Left lung (tissue), 10 donors: Measurements from ENCODE around the gene CDRT4. TPM values are rescaled to one million over a fixed set of nuclear protein-coding genes. Genes with fewer than 3 reads are reported as not detected.

Experiments
- ATAC-seq: fragments of 200-7000 bp; cut with Tn5 transposase; one replicate; pipeline ENCODE4 v1.9.1; 2020; ENCODE audit warnings: moderate library complexity
- DNase-seq, 4 donors: peaks; one replicate each; pipeline ENCODE4 v3.0.0-alpha.2; 2013 to 2020
- H3K27ac ChIP-seq, 2 donors: fragments of 200-600 bp; sonication (generic) in 1 of 2; one replicate each; pipeline versions ENCODE4 v1.5.0 to v1.8.0; 2020 to 2021
- H3K27me3 ChIP-seq, 2 donors: fragments of 200-600 bp; sonication (generic) in 1 of 2; one replicate each; pipeline versions ENCODE4 v1.5.0 to v1.8.0; 2020 to 2021
- H3K36me3 ChIP-seq, 2 donors: fragments of 200-600 bp; sonication (generic) in 1 of 2; one replicate each; pipeline versions ENCODE4 v1.5.0 to v1.8.0; 2020 to 2021
- H3K4me1 ChIP-seq, 2 donors: fragments of 200-600 bp; one replicate each; pipeline ENCODE4 v1.8.0; 2021
- H3K4me3 ChIP-seq, 2 donors: fragments of 200-600 bp; sonication (generic) in 1 of 2; one replicate each; pipeline versions ENCODE4 v1.5.0 to v1.8.0; 2020 to 2021; ENCODE audit warnings: mild to moderate bottlenecking in 1 of 2
- H3K9me3 ChIP-seq, 2 donors: fragments of 200-600 bp; sonication (generic) in 1 of 2; one replicate each; pipeline versions ENCODE4 v1.5.0 to v1.8.0; 2020 to 2021
- CTCF ChIP-seq, 2 donors: fragments of 200-600 bp; sonication (generic) in 1 of 2; IDR thresholded peaks; one replicate each; pipeline versions ENCODE4 v1.5.0 to v1.8.0; 2021; ENCODE audit warnings: antibody characterized with exemption in 2 of 2
- intact Hi-C, 2 donors: fragments of 100-400 bp; cut with DNase I; formaldehyde crosslinking; loops; one replicate each; pipeline versions ENCODE4 v1.11.2 to v1.14.2; 2022
- polyA plus RNA-seq, 6 donors: library from polyadenylated mRNA; unstranded; fragments of 120-200 nt; gene quantifications; one replicate each; pipeline ENCODE4 v1.2.1, GENCODE V29; 2013; ENCODE audit not compliant: insufficient read length in 6 of 6
- total RNA-seq, 2 donors: library from RNA; stranded (reverse); fragmentation: NEBNext Ultra II Directional; extraction: Animal tissue kit (Norgen Biotek cat#: 25700); gene quantifications; one replicate each; pipeline ENCODE4 v1.2.1, GENCODE V29; 2021
- donor health status: DM: no; HTN: yes; CAD: no.
- donor health status: DM: no; HTN: no; CAD: no.

Gene CDRT4
- total and polyA plus RNA-seq, 8 donors, result 2.7 to 24.9 (median 17.8) TPM

- Histone ChIP-seq H3K27me3 (no peaks in the 10 kb centered on the region), H3K36me3 (no peaks in the 10 kb centered on the region), H3K27ac (peak overlapping the region; percentile 45 to 80), H3K4me1 (peaks cover 0 to 10% of the 10 kb centered on the region in 2 donors), H3K4me3 (no peak overlapping the region), H3K9me3 (no peaks in the 10 kb centered on the region)
- DNase-seq (no peak), ATAC-seq (peak; percentile 36)
- no peak for TF ChIP-seq CTCF (IDR thresholded peaks at IDR 0.05)
- intact Hi-C loops, result no loop called here
These were observed 55.8 kb downstream of the CDRT4 start for GRCh38 chr17:15411384-15412198.

GRCh38 chr17:15409721-15410250 lies 57.6 kb downstream of the CDRT4 start:
- Histone ChIP-seq H3K4me3 (no peak overlapping the region), H3K36me3 (no peaks in the 10 kb centered on the region)
- peak in 2 of 4 donors; percentile 59 to 70 for DNase-seq

DNA sequence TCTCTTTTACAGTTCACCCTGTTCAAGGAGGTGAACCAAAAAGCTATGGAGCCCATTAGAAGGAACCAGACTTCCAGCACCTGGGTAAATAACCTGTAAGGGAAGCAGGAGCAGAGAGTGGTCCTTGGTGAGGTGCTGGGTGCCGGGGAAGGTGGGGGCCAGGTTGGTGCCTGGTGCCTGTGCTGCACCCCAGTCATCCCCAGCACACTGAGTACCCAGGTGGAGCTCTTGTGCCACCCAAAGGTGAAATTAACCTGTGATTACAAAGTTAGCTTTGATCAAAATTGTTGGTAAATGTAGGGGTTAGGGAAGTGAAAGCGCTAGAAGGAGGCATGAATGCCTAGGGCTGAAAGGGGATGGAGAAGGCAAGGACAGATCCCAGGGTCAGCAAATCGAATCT lies 58.6 kb downstream of the CDRT4 start:
- Histone ChIP-seq H3K36me3 (no peaks in the 10 kb centered on the region), H3K4me1 (peaks cover 0 to 10% of the 10 kb centered on the region in 2 donors), H3K27me3 (no peaks in the 10 kb centered on the region), H3K27ac (peak overlapping the region; percentile 9 to 80), H3K4me3 (no peak overlapping the region), H3K9me3 (no peaks in the 10 kb centered on the region)
- ATAC-seq (no peak), DNase-seq (no peak)
- TF ChIP-seq CTCF (IDR thresholded peaks at IDR 0.05), result no peak
- intact Hi-C loops, result no loop called here

More at GRCh38 chr17:15409721-15410250, 57.6 kb downstream of the CDRT4 start:
- intact Hi-C loops, result no loop called here
- peak overlapping the region; percentile 9 to 80 for H3K27ac ChIP-seq
- peak; percentile 72 for ATAC-seq
- H3K4me1 ChIP-seq, result peaks cover 0 to 10% of the 10 kb centered on the region in 2 donors
- H3K27me3 ChIP-seq, result no peaks in the 10 kb centered on the region
- no peaks in the 10 kb centered on the region for H3K9me3 ChIP-seq
- no peak for TF ChIP-seq CTCF (IDR thresholded peaks at IDR 0.05)

DNA sequence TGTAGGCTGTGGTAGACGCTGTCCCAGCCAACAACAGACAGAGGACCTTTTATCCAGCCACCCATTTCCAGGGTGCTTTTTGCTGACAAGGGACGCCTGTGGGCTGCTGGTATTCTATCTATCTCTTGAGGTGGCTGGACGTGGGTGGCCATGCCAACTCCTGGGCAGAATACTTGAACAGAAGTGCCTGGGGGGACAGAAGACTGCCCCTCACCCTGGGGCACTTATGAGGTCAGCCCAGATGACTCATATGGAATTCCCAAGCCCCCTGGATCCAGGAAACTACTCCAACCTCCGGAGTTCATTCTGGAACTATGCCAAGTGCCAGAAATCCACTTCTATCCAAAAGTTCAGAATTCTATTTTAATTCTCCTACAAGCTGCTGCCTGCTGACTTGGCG lies 61.3 kb downstream of the CDRT4 start:
- Histone ChIP-seq H3K27me3 (no peaks in the 10 kb centered on the region), H3K27ac (no peak overlapping the region), H3K4me1 (no peaks in the 10 kb centered on the region), H3K9me3 (no peaks in the 10 kb centered on the region), H3K36me3 (no peaks in the 10 kb centered on the region), H3K4me3 (no peak overlapping the region)
- intact Hi-C loops, result no loop called here
- ATAC-seq, result no peak
- no peak for DNase-seq
- no peak for TF ChIP-seq CTCF (IDR thresholded peaks at IDR 0.05)

DNA sequence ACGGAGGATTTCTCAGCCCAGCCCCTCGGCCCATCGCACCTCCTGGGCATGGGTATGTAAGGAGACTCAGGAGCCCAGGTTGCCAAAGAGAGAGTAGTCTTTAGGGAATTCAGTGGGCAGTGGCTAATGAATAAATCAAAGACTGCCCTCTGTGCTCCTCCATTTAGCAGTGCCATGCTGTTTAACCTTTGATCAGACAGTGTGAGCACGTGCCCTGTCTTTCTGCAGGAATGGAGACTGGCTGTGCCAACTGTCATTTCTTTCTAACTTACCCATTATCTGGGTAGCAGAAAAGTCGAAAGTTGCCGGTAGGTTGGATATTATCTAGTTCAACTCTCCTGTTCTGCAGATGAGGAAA lies 62.4 kb downstream of the CDRT4 start:
- H3K36me3 ChIP-seq, result no peaks in the 10 kb centered on the region
- no peak overlapping the region for H3K4me3 ChIP-seq
- ATAC-seq (no peak), DNase-seq (no peak)
- no peak for TF ChIP-seq CTCF (IDR thresholded peaks at IDR 0.05)
- no peaks in the 10 kb centered on the region for H3K27me3 ChIP-seq
- H3K4me1 ChIP-seq, result no peaks in the 10 kb centered on the region
- H3K27ac ChIP-seq, result no peak overlapping the region
- intact Hi-C loops, result no loop called here
- no peaks in the 10 kb centered on the region for H3K9me3 ChIP-seq
